ENCODE measurements around the gene ADSS1.

The ADSS1 gene

DNA sequence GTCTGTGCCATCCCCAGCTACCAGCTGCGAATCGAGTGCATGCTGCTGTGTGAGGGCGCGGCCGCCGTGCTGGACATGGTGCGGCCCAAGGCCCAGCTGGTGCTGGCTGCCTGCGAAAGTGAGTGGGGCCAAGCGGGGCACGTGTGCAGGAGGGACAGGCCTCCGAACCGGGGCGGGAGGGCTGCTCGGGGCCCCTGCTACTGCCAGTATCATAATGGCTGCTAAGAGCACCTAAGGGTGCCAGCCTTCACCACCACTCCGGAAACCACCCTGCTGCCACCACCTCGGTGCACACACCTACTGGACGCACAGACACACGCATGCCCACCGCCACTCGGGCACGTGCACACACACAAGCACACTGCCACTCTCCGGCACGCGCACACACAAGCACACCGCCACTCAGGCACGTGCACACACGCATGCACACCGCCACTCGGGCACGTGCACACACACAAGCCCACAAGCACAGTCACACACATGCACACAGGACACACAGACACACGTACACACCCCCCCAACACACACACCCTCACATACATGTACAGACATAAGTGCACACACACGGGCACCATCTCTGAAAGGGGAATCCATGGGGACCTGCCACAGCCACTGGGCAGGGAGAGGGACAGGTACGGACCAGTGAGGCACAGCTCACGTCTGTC lies 13.8 kb upstream of the ADSS1 start:
- no peak for TF ChIP-seq POLR2A (IDR thresholded peaks at IDR 0.05; ENCODE audit: low read depth, low read length)
- DNase-seq (ENCODE audit: insufficient read length, low spot score) (no peak), FAIRE-seq (no peak)

DNA sequence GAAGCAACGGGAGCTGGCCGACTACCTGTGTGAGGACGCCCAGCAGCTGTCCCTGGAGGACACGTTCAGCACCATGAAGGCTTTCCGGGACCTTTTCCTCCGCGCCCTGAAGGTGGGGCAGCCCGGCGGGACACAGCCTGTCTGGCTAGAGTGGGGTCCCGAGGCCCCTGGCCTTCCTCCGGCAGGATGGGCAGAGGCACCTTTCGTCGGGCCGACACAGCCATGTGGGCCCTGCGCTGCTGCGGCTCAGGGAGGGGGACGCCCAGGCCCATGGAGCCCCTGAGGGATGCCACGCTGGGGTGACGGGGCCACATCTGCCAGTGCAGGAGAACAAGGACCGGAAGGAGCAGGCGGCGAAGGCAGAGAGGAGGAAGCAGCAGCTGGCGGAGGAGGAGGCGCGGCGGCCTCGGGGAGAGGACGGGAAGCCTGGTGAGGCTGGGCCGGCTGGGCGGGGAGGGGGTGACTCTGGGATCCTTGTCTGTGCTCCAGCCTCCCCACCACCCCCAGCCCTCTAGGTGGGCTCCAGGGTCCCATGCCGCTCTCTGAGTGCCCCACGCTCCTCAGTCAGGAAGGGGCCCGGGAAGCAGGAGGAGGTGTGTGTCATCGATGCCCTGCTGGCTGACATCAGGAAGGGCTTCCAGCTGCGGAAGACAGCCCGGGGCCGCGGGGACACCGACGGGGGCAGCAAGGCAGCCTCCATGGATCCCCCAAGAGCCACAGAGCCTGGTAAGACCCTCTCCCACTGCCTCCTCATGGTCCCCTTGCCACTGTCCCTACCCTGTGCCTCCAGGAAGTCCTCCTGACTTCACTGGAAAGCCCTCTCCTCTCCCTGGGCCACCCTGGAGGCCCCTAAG lies 10.9 kb upstream of the ADSS1 start:
- no peak for FAIRE-seq
- DNase-seq (ENCODE audit: insufficient read length, low spot score), result no peak
- TF ChIP-seq POLR2A (IDR thresholded peaks at IDR 0.05; ENCODE audit: low read depth, low read length), result no peak

DNA sequence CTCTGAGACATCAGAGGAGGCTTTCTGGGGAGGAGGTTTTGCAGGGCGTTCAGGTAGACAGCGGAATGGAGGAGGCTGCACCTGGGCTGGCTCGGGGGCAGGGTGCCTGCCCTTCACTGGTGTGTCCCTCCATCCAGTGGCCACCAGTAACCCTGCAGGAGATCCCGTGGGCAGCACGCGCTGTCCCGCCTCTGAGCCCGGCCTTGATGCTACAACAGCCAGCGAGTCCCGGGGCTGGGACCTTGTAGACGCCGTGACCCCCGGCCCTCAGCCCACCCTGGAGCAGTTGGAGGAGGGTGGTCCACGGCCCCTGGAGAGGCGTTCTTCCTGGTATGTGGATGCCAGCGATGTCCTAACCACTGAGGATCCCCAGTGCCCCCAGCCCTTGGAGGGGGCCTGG lies 10.0 kb upstream of the ADSS1 start:
- FAIRE-seq (no peak), DNase-seq (ENCODE audit: insufficient read length, low spot score) (no peak)
- TF ChIP-seq POLR2A (IDR thresholded peaks at IDR 0.05; ENCODE audit: low read depth, low read length), result no peak

DNA sequence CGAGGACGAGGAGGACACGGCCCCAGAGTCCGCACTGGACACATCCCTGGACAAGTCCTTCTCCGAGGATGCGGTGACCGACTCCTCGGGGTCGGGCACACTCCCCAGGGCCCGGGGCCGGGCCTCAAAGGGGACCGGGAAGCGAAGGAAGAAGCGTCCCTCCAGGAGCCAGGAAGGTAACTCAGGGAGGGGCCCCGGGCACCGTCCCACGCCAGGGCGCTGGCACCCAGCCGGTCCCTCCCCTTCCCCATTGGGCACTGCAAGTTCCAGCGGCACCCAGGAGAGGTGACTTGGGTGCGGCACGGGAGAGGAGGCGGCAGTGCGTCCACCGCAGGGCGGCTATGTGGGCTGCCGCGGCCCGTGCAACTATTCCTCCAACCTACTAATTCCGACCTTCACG lies 9.3 kb upstream of the ADSS1 start:
- FAIRE-seq (no peak), DNase-seq (ENCODE audit: insufficient read length, low spot score) (no peak)

DNA sequence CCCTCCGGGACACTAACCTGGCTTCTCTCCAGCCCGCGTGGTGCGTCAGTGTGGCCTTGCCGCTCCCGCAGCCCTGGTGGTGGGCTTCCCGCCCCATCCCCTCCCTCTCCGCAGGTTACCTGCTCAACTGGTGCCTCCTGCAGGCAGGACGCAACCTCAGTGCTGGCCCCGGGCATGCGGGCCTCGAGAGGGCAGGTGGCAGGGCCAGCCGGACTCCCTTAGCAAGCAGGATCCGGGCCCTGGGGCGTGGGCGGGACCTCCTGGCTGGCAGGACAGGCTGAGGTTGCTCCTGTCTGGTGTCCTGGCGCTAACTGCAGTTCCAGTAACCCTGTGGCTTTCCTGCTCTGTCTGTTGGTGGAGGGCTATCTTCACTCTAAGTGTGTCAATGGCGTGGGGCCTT lies 8.6 kb upstream of the ADSS1 start:
- TF ChIP-seq POLR2A (IDR thresholded peaks at IDR 0.05; ENCODE audit: low read depth, low read length), result no peak
- no peak for DNase-seq (ENCODE audit: insufficient read length, low spot score)
- FAIRE-seq, result no peak

More for the DNA sequence above, 9.3 kb upstream of the ADSS1 start:
- TF ChIP-seq POLR2A (IDR thresholded peaks at IDR 0.05; ENCODE audit: low read depth, low read length), result no peak

DNA sequence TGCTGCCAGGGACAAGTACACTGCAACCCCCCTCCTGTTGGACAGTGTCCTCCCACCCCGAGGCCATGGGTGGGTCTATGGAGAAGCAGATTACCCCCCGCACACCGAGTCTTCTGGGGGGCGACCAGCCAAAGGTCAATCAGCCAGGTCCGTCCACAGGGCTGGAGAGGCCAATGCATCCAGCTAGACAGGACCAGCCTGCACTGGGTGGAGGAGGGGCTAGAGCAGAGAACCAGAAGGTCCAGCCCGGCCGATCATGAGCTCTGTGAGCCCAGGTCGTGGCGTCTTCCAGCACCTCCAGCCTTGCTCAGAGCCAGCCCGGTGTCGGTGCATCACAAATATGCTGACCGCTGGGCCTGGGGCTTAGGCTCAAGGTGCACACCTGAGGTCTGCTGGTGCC lies 8.2 kb upstream of the ADSS1 start:
- no peak for TF ChIP-seq POLR2A (IDR thresholded peaks at IDR 0.05; ENCODE audit: low read depth, low read length)
- DNase-seq (ENCODE audit: insufficient read length, low spot score) (no peak), FAIRE-seq (no peak)

DNA sequence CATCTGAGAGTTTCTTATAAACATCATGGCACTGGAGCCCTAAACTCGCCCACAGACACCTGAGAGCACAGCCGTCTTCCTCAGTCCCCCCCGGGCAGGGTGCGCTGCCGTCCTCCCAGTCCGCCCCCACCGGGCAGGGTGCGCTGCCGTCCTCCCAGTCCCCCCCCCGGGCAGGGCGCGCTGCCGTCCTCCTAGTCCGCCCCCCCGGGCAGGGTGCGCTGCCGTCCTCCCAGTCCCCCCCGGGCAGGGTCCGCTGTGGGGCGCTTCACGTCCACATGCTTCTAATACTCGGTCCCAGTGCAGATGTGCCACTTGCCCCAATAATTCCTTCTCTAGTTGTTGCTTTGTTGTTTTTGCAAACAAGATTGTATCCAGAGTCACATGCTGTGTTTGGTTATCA lies 6.9 kb upstream of the ADSS1 start:
- DNase-seq (ENCODE audit: insufficient read length, low spot score), result no peak
- no peak for TF ChIP-seq POLR2A (IDR thresholded peaks at IDR 0.05; ENCODE audit: low read depth, low read length)
- FAIRE-seq, result no peak

DNA sequence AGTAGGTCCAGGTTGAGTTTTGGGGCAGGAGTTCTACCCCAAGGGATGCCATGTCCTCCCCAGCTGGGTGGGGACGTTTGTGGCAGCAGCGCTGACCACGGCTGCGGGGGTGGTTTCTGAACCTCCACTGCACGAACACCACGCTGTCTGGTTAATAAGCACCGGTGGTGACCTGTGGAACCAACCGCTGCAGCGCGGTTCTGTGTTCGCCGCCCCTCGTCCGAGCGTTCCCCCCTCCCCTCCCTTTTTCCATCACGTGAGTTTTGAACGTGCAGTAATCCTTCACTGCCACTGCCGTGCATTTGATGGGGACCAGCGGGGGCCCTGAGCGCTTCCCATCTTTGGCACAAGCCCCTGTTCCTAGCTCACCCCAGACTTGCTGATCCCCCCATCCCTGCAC lies 6.4 kb upstream of the ADSS1 start:
- FAIRE-seq (no peak), DNase-seq (ENCODE audit: insufficient read length, low spot score) (no peak)
- no peak for TF ChIP-seq POLR2A (IDR thresholded peaks at IDR 0.05; ENCODE audit: low read depth, low read length)

DNA sequence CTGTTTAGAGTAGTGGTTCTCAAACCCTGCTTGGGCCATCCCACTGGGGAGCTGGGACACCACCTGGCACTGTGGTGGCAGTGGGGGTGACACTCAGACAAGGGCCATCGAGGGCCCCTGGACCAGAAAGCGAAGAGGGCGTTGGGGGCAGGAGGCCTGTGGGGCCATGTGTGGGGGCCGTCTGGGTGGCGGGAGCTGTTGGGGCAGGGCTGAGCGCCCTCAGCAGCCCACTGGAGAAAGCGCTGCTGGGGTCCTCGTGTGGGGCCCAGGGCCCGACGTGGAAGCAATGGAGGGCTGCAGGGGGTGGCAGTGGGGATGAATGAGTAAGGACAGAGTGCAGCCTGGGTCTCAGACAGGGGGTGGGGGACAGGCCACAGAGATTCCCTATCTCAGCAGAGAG lies 5.9 kb upstream of the ADSS1 start:
- FAIRE-seq (no peak), DNase-seq (ENCODE audit: insufficient read length, low spot score) (no peak)
- no peak for TF ChIP-seq POLR2A (IDR thresholded peaks at IDR 0.05; ENCODE audit: low read depth, low read length)

DNA sequence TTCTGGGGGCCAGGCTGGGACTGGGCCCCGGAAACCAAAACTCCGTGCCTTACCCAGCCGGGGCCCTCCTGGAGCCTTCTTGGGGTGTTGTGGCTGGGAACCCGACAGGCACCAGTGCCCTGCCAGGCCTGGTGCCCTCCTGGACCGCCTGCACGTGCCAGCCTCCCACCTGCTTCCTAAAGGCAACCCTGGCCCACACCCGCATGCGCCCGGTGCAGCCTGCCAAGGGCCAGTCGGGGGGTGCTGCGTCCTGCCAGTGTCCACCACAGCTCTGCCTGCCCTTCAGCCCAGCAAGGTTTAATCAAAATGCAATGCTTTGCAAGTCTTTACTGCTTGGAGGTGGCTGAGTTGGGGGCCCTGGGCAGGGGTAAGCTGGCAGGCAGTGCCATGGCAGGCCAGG lies 5.2 kb upstream of the ADSS1 start:
- DNase-seq (ENCODE audit: insufficient read length, low spot score) (no peak), FAIRE-seq (no peak)
- no peak for TF ChIP-seq POLR2A (IDR thresholded peaks at IDR 0.05; ENCODE audit: low read depth, low read length)

DNA sequence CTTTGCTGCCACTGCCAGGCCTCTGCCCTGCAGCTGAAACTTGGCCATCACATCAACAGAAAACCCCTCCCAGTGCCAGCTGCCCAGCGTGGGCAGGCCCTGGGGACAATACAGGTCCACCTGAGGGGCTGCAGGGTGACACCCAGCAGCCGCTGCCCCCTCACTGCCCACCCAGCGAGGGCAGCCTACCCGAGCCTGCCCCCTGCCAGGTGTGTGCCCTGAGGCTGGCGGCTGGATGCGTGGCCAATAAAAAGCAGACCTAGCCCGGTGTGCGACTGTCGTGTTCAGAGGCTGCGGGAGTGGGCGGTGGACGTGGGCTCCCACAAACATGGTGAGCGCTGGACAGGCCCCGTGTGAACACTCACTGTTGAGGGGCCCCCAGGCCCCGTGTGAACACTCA lies 4.7 kb upstream of the ADSS1 start:
- FAIRE-seq (no peak), DNase-seq (ENCODE audit: insufficient read length, low spot score) (no peak)
- TF ChIP-seq POLR2A (IDR thresholded peaks at IDR 0.05; ENCODE audit: low read depth, low read length), result no peak

DNA sequence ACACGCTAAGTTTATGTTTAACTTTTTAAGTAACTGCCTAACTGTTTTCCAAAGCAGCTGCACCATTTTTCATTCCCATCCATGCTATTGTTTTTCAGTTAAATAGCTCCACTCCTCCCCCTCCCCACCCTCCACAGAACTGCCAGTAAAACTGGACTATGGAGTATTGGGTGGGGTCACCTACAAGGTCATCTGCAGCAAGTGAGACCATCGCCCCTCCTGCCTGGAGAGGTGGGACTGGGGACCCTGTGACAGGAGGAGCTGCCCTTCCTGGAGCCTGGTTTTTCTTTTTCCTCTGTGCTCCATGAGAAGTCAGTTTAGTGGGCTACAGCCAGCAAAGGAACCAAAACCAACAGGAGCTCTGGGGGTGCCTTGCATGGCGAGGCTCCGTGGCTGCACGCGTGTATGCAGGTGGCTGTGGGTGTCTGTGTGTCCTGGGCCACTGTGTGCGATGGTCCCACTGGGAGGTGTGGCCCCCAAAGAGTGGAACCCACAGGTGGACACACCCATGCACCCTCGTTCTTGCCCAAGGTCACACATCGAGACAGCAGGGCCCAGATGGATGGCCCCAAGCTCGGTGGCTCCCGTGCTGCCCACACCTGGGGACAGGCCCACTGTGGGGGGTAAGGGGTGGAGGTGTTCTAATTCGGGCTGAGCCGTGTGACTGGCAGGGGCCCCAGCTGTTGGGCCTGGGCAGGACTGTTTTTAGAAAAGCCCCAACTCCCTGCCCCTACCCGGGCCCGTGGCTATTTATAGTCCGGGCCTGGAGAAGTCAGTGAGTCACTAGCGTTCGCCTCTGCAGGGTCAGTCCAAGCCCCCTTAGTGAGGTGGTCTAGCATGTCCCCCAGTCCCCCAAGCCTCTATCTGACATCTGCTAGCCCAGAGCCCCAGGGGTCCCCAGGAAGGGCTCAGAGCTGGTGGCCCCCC lies 2.3 kb upstream of the ADSS1 start:
- TF ChIP-seq POLR2A (IDR thresholded peaks at IDR 0.05; ENCODE audit: low read depth, low read length), result no peak
- no peak for FAIRE-seq
- DNase-seq (ENCODE audit: insufficient read length, low spot score), result peak; percentile 71

DNA sequence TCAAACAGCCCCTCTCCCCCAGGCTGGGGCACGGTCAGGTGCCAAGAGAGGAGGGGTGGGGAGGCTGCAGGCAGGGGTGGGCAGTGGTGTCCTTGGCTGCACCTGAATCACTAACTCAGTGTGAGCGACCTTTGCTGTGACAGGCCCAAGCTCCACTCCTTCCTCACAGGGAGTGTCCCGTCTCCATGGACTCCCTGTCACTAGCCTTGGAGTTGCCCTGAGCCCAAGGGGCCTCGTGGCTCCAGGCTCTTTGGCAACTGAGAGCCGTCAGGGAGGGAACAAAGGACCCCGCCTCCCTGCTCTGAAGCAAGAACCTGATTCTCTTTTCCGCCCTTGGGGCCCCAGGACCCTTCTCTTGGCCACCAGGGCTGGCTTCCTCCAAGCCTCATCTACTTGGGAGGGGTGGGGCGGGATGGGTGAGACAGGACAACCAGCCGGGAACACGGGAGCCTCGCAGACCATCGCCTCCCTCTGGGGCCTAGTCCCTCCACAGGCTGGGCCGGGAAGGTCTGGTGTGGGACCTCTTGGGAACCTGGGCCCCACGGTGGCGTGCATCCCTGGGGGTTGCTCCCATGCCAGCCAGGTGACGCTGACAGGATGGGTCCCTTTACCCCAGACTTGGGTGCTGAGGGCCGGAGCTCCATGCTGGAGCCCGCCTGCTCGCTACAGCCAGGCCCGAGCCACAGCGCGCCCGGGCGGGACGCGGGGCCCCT lies 935 bp upstream of the ADSS1 start:
- DNase-seq (ENCODE audit: insufficient read length, low spot score) (no peak), FAIRE-seq (no peak)

More for the DNA sequence above, 935 bp upstream of the ADSS1 start:
- TF ChIP-seq POLR2A (IDR thresholded peaks at IDR 0.05; ENCODE audit: low read depth, low read length), result no peak
